H9 (cell line): ENCODE measurements around the gene SSTR3. TPM values are rescaled to one million over a fixed set of nuclear protein-coding genes. Genes with fewer than 3 reads are reported as not detected.

ENCODE experiments used
- DNase-seq: peaks from one replicate; pipeline ENCODE4 v3.0.0-alpha.2; 2017
- H2AFZ ChIP-seq: one replicate; pipeline ENCODE4 v1.6.1; 2013; ENCODE audit warnings: mild to moderate bottlenecking, low read length, control low read depth, moderate library complexity
- H2AK5ac ChIP-seq: 2 replicates; pipeline ENCODE4 v1.6.1; 2013; ENCODE audit warnings: low read length, control low read depth, mixed read lengths; ENCODE audit not compliant: insufficient read length
- H2BK120ac ChIP-seq: one replicate; pipeline ENCODE4 v1.6.1; 2013; ENCODE audit warnings: low read depth, mild to moderate bottlenecking, low read length, control low read depth, inconsistent platforms; ENCODE audit not compliant: poor library complexity, severe bottlenecking
- H2BK12ac ChIP-seq: 2 replicates; pipeline ENCODE4 v1.6.1; 2013; ENCODE audit warnings: low read length, control low read depth, mixed read lengths, low read depth; ENCODE audit not compliant: insufficient read length
- H2BK15ac ChIP-seq: 2 replicates; pipeline ENCODE4 v1.6.1; 2013; ENCODE audit warnings: low read depth, low read length, control low read depth
- H2BK20ac ChIP-seq: one replicate; pipeline ENCODE4 v1.6.1; 2013; ENCODE audit warnings: low read depth, mild to moderate bottlenecking, low read length, control low read depth, inconsistent platforms; ENCODE audit not compliant: poor library complexity, severe bottlenecking
- H2BK5ac ChIP-seq: 2 replicates; pipeline ENCODE4 v1.6.1; 2013; ENCODE audit warnings: low read length, control low read depth, mixed read lengths; ENCODE audit not compliant: insufficient read length
- H3K14ac ChIP-seq: 2 replicates; pipeline ENCODE4 v1.6.1; 2013; ENCODE audit warnings: low read length, control low read depth; ENCODE audit not compliant: insufficient read depth
- H3K18ac ChIP-seq: 2 replicates; pipeline ENCODE4 v1.6.1; 2013; ENCODE audit warnings: low read depth, mild to moderate bottlenecking, mixed read lengths, low read length, control low read depth; ENCODE audit not compliant: insufficient read length
- H3K23ac ChIP-seq: 2 replicates; pipeline ENCODE4 v1.6.1; 2013; ENCODE audit warnings: low read length, control low read depth, mixed read lengths, low read depth; ENCODE audit not compliant: insufficient read length
- H3K23me2 ChIP-seq: 2 replicates; pipeline ENCODE4 v1.6.1; 2013; ENCODE audit warnings: low read depth, mild to moderate bottlenecking, mixed read lengths, low read length, control low read depth; ENCODE audit not compliant: insufficient read length, poor library complexity, severe bottlenecking
- H3K27ac ChIP-seq: 2 replicates; pipeline ENCODE4 v1.5.1; 2013; ENCODE audit warnings: low read length, control low read depth, mixed read lengths, low read depth; ENCODE audit not compliant: insufficient read length
- H3K27me3 ChIP-seq: 2 replicates; pipeline ENCODE4 v1.6.1; 2013; ENCODE audit warnings: low read length, control low read depth, inconsistent platforms; ENCODE audit not compliant: insufficient read depth
- H3K4ac ChIP-seq: 2 replicates; pipeline ENCODE4 v1.6.1; 2013; ENCODE audit warnings: low read depth, mild to moderate bottlenecking, control low read depth, inconsistent platforms, low read length, moderate library complexity
- H3K4me1 ChIP-seq: 2 replicates; pipeline ENCODE4 v1.6.1; 2013; ENCODE audit warnings: low read length, control low read depth, inconsistent platforms; ENCODE audit not compliant: insufficient read depth
- H3K4me2 ChIP-seq: 2 replicates; pipeline ENCODE4 v1.6.1; 2013; ENCODE audit warnings: low read length, control low read depth, mixed read lengths; ENCODE audit not compliant: insufficient read length, insufficient read depth
- H3K56ac ChIP-seq: 2 replicates; pipeline ENCODE4 v1.6.1; 2013; ENCODE audit warnings: low read depth, mild to moderate bottlenecking, mixed read lengths, low read length, control low read depth; ENCODE audit not compliant: insufficient read length
- H3K79me1 ChIP-seq: 2 replicates; pipeline ENCODE4 v1.6.1; 2013; ENCODE audit warnings: low read depth, mild to moderate bottlenecking, moderate library complexity, low read length, control low read depth, inconsistent platforms; ENCODE audit not compliant: insufficient read depth, poor library complexity, severe bottlenecking
- H3K79me2 ChIP-seq: 2 replicates; pipeline ENCODE4 v1.6.1; 2013; ENCODE audit warnings: low read length, control low read depth, inconsistent platforms; ENCODE audit not compliant: insufficient read depth
- H3K9ac ChIP-seq: 2 replicates; pipeline ENCODE4 v1.6.1; 2013; ENCODE audit warnings: low read length, control low read depth, mixed read lengths; ENCODE audit not compliant: insufficient read length; ENCODE audit errors: extremely low read depth
- H3K9me3 ChIP-seq: one replicate; pipeline ENCODE4 v1.6.1; 2013; ENCODE audit warnings: low read depth, low read length, inconsistent platforms; ENCODE audit not compliant: control insufficient read depth
- H3T11ph ChIP-seq: one replicate; pipeline ENCODE4 v1.6.1; 2013; ENCODE audit warnings: mild to moderate bottlenecking, low read length, control low read depth, inconsistent platforms
- H4K20me1 ChIP-seq: one replicate; pipeline ENCODE4 v1.6.1; 2013; ENCODE audit not compliant: control insufficient read depth, insufficient read length, insufficient read depth
- H4K5ac ChIP-seq: 2 replicates; pipeline ENCODE4 v1.6.1; 2013; ENCODE audit warnings: low read depth, mild to moderate bottlenecking, mixed read lengths, low read length, control low read depth; ENCODE audit not compliant: insufficient read length
- H4K8ac ChIP-seq: replicated peaks from 2 replicates; pipeline ENCODE4 v1.6.1; 2013; ENCODE audit warnings: low read length, control low read depth, mixed read lengths, low read depth; ENCODE audit not compliant: insufficient read length
- H4K91ac ChIP-seq: 2 replicates; pipeline ENCODE4 v1.6.1; 2013; ENCODE audit warnings: low read depth, mild to moderate bottlenecking, moderate library complexity, mixed read lengths, low read length, control low read depth; ENCODE audit not compliant: insufficient read length
- H3K27ac Mint-ChIP-seq, 3 experiments: 2 replicates in 2 of 3; 3 replicates in 1 of 3; pipeline ENCODE4 v1.8.0; 2020 to 2021; ENCODE audit warnings: mixed read lengths in 3 of 3, mild to moderate bottlenecking in 1 of 3, moderate library complexity in 1 of 3
- H3K27me3 Mint-ChIP-seq: 2 replicates; pipeline ENCODE4 v1.8.0; 2021; ENCODE audit warnings: low read depth, mild to moderate bottlenecking, moderate library complexity, mixed read lengths
- H3K36me3 Mint-ChIP-seq, 3 experiments: 2 replicates in 2 of 3; 3 replicates in 1 of 3; pipeline ENCODE4 v1.8.0; 2020 to 2021; ENCODE audit warnings: low read depth in 3 of 3, mixed read lengths in 3 of 3; ENCODE audit not compliant: insufficient read depth in 1 of 3
- H3K4me1 Mint-ChIP-seq, 2 experiments: 2 replicates each; pipeline ENCODE4 v1.8.0; 2020; ENCODE audit warnings: mixed read lengths in 2 of 2
- H3K4me3 Mint-ChIP-seq, 2 experiments: 2 replicates in 1 of 2; 3 replicates in 1 of 2; pipeline ENCODE4 v1.8.0; 2020 to 2021; ENCODE audit warnings: mild to moderate bottlenecking in 2 of 2, mixed read lengths in 2 of 2, moderate library complexity in 1 of 2
- H3K9me3 Mint-ChIP-seq, 2 experiments: 2 replicates in 1 of 2; 3 replicates in 1 of 2; pipeline ENCODE4 v1.8.0; 2020; ENCODE audit warnings: mild to moderate bottlenecking in 2 of 2, mixed read lengths in 2 of 2, moderate library complexity in 1 of 2
- WGBS: extraction: QIAGEN DNeasy Blood & Tissue Kit; methylation state at CpG from one replicate; pipeline ENCODE4 v1.1.7; 2013; ENCODE audit warnings: missing lambda C conversion rate, low lambda C conversion rate, mixed read lengths; ENCODE audit not compliant: insufficient read length; ENCODE audit errors: extremely low coverage; 5-methylcytosine and 5-hydroxymethylcytosine counted together
- total RNA-seq: library from RNA; stranded (reverse); gene quantifications from 2 replicates; pipeline ENCODE4 v1.2.1, GENCODE V29; 2021
- TF ChIP-seq, protein P1 (sequence below): fragments of 200-600 bp; sonication (generic); conservative IDR thresholded peaks from 3 replicates; pipeline ENCODE4 v1.8.0; 2021; ENCODE audit warnings: antibody characterized with exemption, mild to moderate bottlenecking

SSTR3 gene
- total RNA-seq, 1 experiment from 2014 or later: 0.68 TPM

GRCh38 chr22:37259540-37260029 is 47.3 kb upstream of the SSTR3 start:
- Histone ChIP-seq H3K18ac (no peak overlapping the region), H3K56ac (no peak overlapping the region), H2BK20ac (no peak overlapping the region), H3K23me2 (no peaks in the 10 kb centered on the region), H3K79me1 (no peaks in the 10 kb centered on the region), H2BK5ac (no peak overlapping the region), H3K27ac (no peak overlapping the region), H3K27me3 (no peaks in the 10 kb centered on the region), H3K79me2 (no peaks in the 10 kb centered on the region), H3K9ac (no peak overlapping the region), H2BK15ac (no peak overlapping the region), H3K14ac (no peak overlapping the region), H2BK12ac (no peak overlapping the region), H3K23ac (no peak overlapping the region), H3K4me2 (peak overlapping the region; percentile 30), H3T11ph (no peak overlapping the region), H2BK120ac (no peak overlapping the region), H3K4ac (no peak overlapping the region), H3K9me3 (no peaks in the 10 kb centered on the region), H2AFZ (no peak overlapping the region), H4K5ac (no peak overlapping the region), H4K8ac (no peak overlapping the region), H2AK5ac (no peak overlapping the region), H3K4me1 (0 out of 2 replicates have a peak, but pooled peaks cover 5% of the 10 kb centered on the region), H4K91ac (no peak overlapping the region), H4K20me1 (peaks cover 3% of the 10 kb centered on the region)
- TF ChIP-seq, protein P1, sequence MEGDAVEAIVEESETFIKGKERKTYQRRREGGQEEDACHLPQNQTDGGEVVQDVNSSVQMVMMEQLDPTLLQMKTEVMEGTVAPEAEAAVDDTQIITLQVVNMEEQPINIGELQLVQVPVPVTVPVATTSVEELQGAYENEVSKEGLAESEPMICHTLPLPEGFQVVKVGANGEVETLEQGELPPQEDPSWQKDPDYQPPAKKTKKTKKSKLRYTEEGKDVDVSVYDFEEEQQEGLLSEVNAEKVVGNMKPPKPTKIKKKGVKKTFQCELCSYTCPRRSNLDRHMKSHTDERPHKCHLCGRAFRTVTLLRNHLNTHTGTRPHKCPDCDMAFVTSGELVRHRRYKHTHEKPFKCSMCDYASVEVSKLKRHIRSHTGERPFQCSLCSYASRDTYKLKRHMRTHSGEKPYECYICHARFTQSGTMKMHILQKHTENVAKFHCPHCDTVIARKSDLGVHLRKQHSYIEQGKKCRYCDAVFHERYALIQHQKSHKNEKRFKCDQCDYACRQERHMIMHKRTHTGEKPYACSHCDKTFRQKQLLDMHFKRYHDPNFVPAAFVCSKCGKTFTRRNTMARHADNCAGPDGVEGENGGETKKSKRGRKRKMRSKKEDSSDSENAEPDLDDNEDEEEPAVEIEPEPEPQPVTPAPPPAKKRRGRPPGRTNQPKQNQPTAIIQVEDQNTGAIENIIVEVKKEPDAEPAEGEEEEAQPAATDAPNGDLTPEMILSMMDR: peak; percentile 69
- Mint-ChIP-seq H3K27ac (no peak overlapping the region; a peak in 1 of 7 replicates), H3K27me3 (peaks cover 60% of the 10 kb centered on the region), H3K9me3 (peaks cover 16 to 18% of the 10 kb centered on the region in 2 experiments), H3K4me3 (peak overlapping the region; percentile 46 to 56), H3K4me1 (peaks cover 18 to 40% of the 10 kb centered on the region in 2 experiments), H3K36me3 (peaks cover 2 to 10% (median 2%) of the 10 kb centered on the region in 3 experiments; a peak in 5 of 7 replicates)
- peak; percentile 73 for DNase-seq
- no CpG with 5 or more reads among the region's 23 CpGs for WGBS
